Tibial nerve (tissue), 4 donors: ENCODE data around the gene LIPN.

ENCODE experiments used
- CTCF ChIP-seq, 5 experiments: fragments of 200-600 bp in 3 of 5; fragments of 450-650 bp in 2 of 5; sonication (generic) in 3 of 5; IDR thresholded peaks; one replicate each; pipeline ENCODE4 v1.5.1; 2016 to 2019; ENCODE audit warnings: antibody characterized with exemption in 5 of 5, mild to moderate bottlenecking in 3 of 5, moderate library complexity in 2 of 5
- EP300 ChIP-seq, 2 donors: sonication (generic); formaldehyde crosslinking; IDR thresholded peaks; one replicate each; pipeline ENCODE4 v1.6.1; 2017; ENCODE audit warnings: antibody characterized with exemption in 2 of 2, mild to moderate bottlenecking in 1 of 2
- POLR2A ChIP-seq, 2 donors: fragments of 450-650 bp; IDR thresholded peaks; one replicate each; pipeline ENCODE4 v1.6.1; 2017; ENCODE audit warnings: antibody characterized with exemption in 2 of 2, mild to moderate bottlenecking in 2 of 2, moderate library complexity in 2 of 2

- no peak for TF ChIP-seq CTCF (IDR thresholded peaks at IDR 0.05)
- TF ChIP-seq POLR2A (IDR thresholded peaks at IDR 0.05), result no peak
- no peak for TF ChIP-seq EP300 (IDR thresholded peaks at IDR 0.05)
Observed at GRCh38 chr10:88819290-88819689, 59.5 kb downstream of the LIPN start.
